Breast epithelium (tissue), 4 donors: ENCODE data around the gene CACNA2D2. TPM values are rescaled to one million over a fixed set of nuclear protein-coding genes. Genes with fewer than 3 reads are reported as not detected.

Experiments used
- DNase-seq, 2 donors: peaks; one replicate each; pipeline ENCODE4 v3.0.0-alpha.2; 2019; ENCODE audit warnings: low spot score in 2 of 2
- H3K27ac ChIP-seq, 2 donors: fragments of 200-600 bp; sonication (generic) in 1 of 2; one replicate each; pipeline ENCODE4 v1.5.1; 2016 to 2019; ENCODE audit warnings: mild to moderate bottlenecking in 1 of 2
- H3K27me3 ChIP-seq, 2 donors: fragments of 200-600 bp; sonication (generic) in 1 of 2; one replicate each; pipeline versions ENCODE4 v1.5.1 to v1.6.0; 2017 to 2019; ENCODE audit warnings: control low read depth in 1 of 2, mild to moderate bottlenecking in 1 of 2
- H3K36me3 ChIP-seq: fragments of 200-600 bp; one replicate; pipeline ENCODE4 v1.5.1; 2019
- H3K4me1 ChIP-seq, 2 donors: fragments of 200-600 bp; sonication (generic); one replicate each; pipeline ENCODE4 v1.5.1; 2016 to 2019; ENCODE audit warnings: control low read depth in 1 of 2
- H3K4me3 ChIP-seq, 3 donors: fragments of 200-600 bp; sonication (generic); 1 replicate in 2 of 3; 2 replicates in 1 of 3; pipeline ENCODE4 v1.5.1; 2016 to 2019; ENCODE audit warnings: mild to moderate bottlenecking in 3 of 3, moderate library complexity in 2 of 3
- H3K9me3 ChIP-seq, 2 donors: fragments of 200-600 bp; sonication (generic) in 1 of 2; one replicate each; pipeline ENCODE4 v1.5.1; 2016 to 2019; ENCODE audit warnings: control low read depth in 1 of 2
- POLR2A ChIP-seq: fragments of 450-650 bp; IDR thresholded peaks from one replicate; pipeline ENCODE4 v1.6.1; 2016; ENCODE audit warnings: antibody characterized with exemption, mild to moderate bottlenecking, moderate library complexity
- POLR2AphosphoS5 ChIP-seq, 3 donors: sonication (generic); formaldehyde crosslinking; IDR thresholded peaks; one replicate each; pipeline ENCODE4 v1.6.1; 2017; ENCODE audit warnings: antibody characterized with exemption in 3 of 3
- intact Hi-C: fragments of 100-400 bp; cut with DNase I; formaldehyde crosslinking; loops from one replicate; pipeline ENCODE4 v1.15.1; 2023; ENCODE audit warnings: low total_unique reads
- total RNA-seq, 3 donors: library from RNA; depleted of rRNA; stranded (reverse); fragments of >200 nt; gene quantifications; one replicate each; pipeline ENCODE4 v1.1.0, GENCODE V29; 2016
- TF ChIP-seq, protein P1 (sequence below), 3 donors: fragments of 450-650 bp; IDR thresholded peaks; one replicate each; pipeline ENCODE4 v1.5.1; 2016 to 2017; ENCODE audit warnings: antibody characterized with exemption in 3 of 3, mild to moderate bottlenecking in 3 of 3, moderate library complexity in 3 of 3

CACNA2D2 gene
- total RNA-seq, 3 donors from 2014 or later: 0.80 to 2.0 (median 1.5) TPM

- Histone ChIP-seq H3K4me1 (no peaks in the 10 kb centered on the region), H3K27ac (no peak overlapping the region), H3K36me3 (no peaks in the 10 kb centered on the region), H3K27me3 (no peaks in the 10 kb centered on the region), H3K9me3 (no peaks in the 10 kb centered on the region), H3K4me3 (no peak overlapping the region)
- DNase-seq: no peak
- intact Hi-C loops: no loop called here
- TF ChIP-seq POLR2AphosphoS5 (IDR thresholded peaks at IDR 0.05) (no peak), POLR2A (no peak)
- TF ChIP-seq, protein P1, sequence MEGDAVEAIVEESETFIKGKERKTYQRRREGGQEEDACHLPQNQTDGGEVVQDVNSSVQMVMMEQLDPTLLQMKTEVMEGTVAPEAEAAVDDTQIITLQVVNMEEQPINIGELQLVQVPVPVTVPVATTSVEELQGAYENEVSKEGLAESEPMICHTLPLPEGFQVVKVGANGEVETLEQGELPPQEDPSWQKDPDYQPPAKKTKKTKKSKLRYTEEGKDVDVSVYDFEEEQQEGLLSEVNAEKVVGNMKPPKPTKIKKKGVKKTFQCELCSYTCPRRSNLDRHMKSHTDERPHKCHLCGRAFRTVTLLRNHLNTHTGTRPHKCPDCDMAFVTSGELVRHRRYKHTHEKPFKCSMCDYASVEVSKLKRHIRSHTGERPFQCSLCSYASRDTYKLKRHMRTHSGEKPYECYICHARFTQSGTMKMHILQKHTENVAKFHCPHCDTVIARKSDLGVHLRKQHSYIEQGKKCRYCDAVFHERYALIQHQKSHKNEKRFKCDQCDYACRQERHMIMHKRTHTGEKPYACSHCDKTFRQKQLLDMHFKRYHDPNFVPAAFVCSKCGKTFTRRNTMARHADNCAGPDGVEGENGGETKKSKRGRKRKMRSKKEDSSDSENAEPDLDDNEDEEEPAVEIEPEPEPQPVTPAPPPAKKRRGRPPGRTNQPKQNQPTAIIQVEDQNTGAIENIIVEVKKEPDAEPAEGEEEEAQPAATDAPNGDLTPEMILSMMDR (IDR thresholded peaks at IDR 0.05): no peak
Measured at GRCh38 chr3:50464569-50464968, 38.9 kb downstream of the CACNA2D2 start.

DNA sequence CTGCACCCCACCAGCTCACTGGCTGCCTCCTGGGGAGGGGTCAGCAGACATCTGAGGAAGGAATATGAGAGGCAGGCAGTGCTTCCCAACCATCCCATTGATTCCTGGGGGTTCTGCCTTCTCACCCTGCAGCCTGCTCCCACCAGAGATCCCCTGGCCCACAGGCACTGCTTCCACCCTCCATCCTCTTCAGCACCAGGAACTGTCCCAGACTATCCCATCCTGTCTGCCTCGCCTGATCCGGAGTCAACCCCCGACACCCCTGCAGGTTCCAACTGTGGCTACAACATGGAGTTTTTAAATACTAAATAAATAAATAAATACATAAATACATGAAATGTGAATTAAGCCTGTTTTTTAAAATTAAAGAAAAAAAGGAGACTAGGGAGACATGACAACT lies 43.6 kb downstream of the CACNA2D2 start:
- intact Hi-C loops: no loop called here

DNA sequence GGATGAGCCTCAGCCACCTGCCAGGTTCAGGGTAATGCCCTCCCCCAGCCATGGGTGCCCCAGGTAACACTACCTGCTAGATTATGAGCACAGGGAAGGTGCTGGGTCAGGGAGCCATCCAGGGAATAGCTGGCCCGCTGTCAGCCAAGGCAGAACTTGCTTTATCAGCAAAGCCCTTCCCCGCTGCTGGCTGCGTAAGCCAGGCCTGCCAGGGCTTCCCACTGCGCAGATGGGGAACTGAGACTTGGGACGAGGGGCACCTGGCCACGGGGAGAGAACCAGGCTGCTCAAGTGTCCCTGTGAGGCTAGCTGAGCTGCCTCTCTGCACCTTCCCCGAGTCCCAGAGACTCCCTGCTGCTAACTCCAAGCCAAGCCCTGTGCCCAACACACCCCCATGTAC lies 45.4 kb downstream of the CACNA2D2 start:
- H3K9me3 ChIP-seq: no peaks in the 10 kb centered on the region
- no peaks in the 10 kb centered on the region for H3K36me3 ChIP-seq
- TF ChIP-seq, protein P1 (IDR thresholded peaks at IDR 0.05): no peak
- TF ChIP-seq POLR2AphosphoS5 (IDR thresholded peaks at IDR 0.05): no peak
- TF ChIP-seq POLR2A: no peak
- no peak overlapping the region for H3K4me3 ChIP-seq
- DNase-seq: no peak
- H3K4me1 ChIP-seq: no peaks in the 10 kb centered on the region
- H3K27me3 ChIP-seq: no peaks in the 10 kb centered on the region
- H3K27ac ChIP-seq: no peak overlapping the region
- intact Hi-C loops: no loop called here

More for the DNA sequence above, 43.6 kb downstream of the CACNA2D2 start:
- Histone ChIP-seq H3K27ac (no peak overlapping the region), H3K4me1 (no peaks in the 10 kb centered on the region), H3K27me3 (no peaks in the 10 kb centered on the region), H3K36me3 (no peaks in the 10 kb centered on the region), H3K9me3 (no peaks in the 10 kb centered on the region), H3K4me3 (no peak overlapping the region)
- no peak for DNase-seq
- TF ChIP-seq, protein P1 (IDR thresholded peaks at IDR 0.05): no peak
- TF ChIP-seq POLR2A: no peak

- no peak for DNase-seq
- Histone ChIP-seq H3K27ac (no peak overlapping the region), H3K4me1 (no peaks in the 10 kb centered on the region), H3K9me3 (no peaks in the 10 kb centered on the region), H3K27me3 (no peaks in the 10 kb centered on the region), H3K36me3 (no peaks in the 10 kb centered on the region), H3K4me3 (no peak overlapping the region)
- intact Hi-C loops: no loop called here
- TF ChIP-seq, protein P1 (IDR thresholded peaks at IDR 0.05): no peak
- TF ChIP-seq POLR2A (no peak), POLR2AphosphoS5 (IDR thresholded peaks at IDR 0.05) (no peak)
Measured at GRCh38 chr3:50455161-50456018, 48.0 kb downstream of the CACNA2D2 start.

DNA sequence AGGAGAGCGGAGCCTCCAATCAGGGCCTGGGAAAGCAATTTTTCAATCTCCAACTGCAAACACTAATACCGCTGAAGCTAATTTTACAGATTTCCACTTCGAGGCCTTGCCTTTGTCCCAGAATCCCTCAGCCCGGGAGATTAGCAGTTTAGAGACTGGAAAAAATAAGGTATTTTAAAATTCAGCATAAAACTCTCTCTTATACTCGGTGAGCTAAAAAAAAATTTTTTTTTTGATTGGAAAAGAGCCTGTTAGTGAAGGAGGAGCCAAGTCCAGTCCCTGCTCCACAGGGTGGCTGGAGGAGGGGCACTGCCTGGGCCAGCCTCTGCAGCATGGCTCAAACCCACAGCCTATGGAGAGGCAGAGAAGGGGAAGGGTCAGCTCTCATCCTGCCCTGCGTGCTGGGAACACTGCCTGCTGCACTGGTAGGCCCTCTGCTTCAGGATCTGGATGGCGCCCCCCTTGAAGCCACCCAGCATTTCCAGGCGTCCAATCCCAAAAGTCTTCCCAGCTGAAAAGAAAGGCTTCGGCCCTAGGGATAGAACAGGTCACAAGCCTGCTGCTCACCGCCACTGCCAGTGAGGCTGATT lies 48.9 kb downstream of the CACNA2D2 start:
- no peak overlapping the region for H3K27ac ChIP-seq
- intact Hi-C loops: no loop called here

More for the DNA sequence above, 48.9 kb downstream of the CACNA2D2 start:
- TF ChIP-seq POLR2A (no peak), POLR2AphosphoS5 (IDR thresholded peaks at IDR 0.05) (no peak)
- TF ChIP-seq, protein P1 (IDR thresholded peaks at IDR 0.05): no peak
- no peaks in the 10 kb centered on the region for H3K27me3 ChIP-seq
- H3K4me3 ChIP-seq: no peak overlapping the region
- no peaks in the 10 kb centered on the region for H3K4me1 ChIP-seq
- DNase-seq: no peak
- H3K9me3 ChIP-seq: no peaks in the 10 kb centered on the region
- no peaks in the 10 kb centered on the region for H3K36me3 ChIP-seq
